Measurements from ENCODE around the gene WFIKKN2.

The WFIKKN2 gene

GRCh38 chr17:50837980-50838954 lies 2.9 kb downstream of the WFIKKN2 start:
- DNase-seq (ENCODE audit: low spot score) = peak; percentile 10
- in situ Hi-C loops (cut with MboI; ENCODE audit: low sequenced_read_pairs, unreplicated experiment) = loop anchor here (10.0 kb wide), 1 partner anchor 293 kb away; the partner anchor contains the start of gene SPATA20
- TF ChIP-seq CTCF (IDR thresholded peaks at IDR 0.05; ENCODE audit: borderline replicate concordance, control extremely low read depth, extremely low read depth, insufficient read depth, missing control alignments) = no peak

- no peak for TF ChIP-seq CTCF (IDR thresholded peaks at IDR 0.05; ENCODE audit: borderline replicate concordance, control extremely low read depth, extremely low read depth, insufficient read depth, missing control alignments)
- peak; percentile 16 for DNase-seq (ENCODE audit: low spot score)
- in situ Hi-C loops (cut with MboI; ENCODE audit: low sequenced_read_pairs, unreplicated experiment) = loop anchor here (5.0 to 10.0 kb wide), 2 partner anchors 52 to 295 kb away; partner anchors contain the start of gene SPATA20
Observed at GRCh38 chr17:50839591-50840310, 4.4 kb downstream of the WFIKKN2 start.

GRCh38 chr17:50840311-50840851 lies 5.0 kb downstream of the WFIKKN2 start:
- no peak for TF ChIP-seq CTCF (IDR thresholded peaks at IDR 0.05; ENCODE audit: borderline replicate concordance, control extremely low read depth, extremely low read depth, insufficient read depth, missing control alignments)
- in situ Hi-C loops (cut with MboI; ENCODE audit: low sequenced_read_pairs, unreplicated experiment) = loop anchor here (5.0 kb wide), 1 partner anchor 53 kb away; no protein-coding TSS in a partner anchor
- peak; percentile 27 for DNase-seq (ENCODE audit: low spot score)

GRCh38 chr17:50841277-50841948 lies 6.0 kb downstream of the WFIKKN2 start:
- TF ChIP-seq CTCF (IDR thresholded peaks at IDR 0.05; ENCODE audit: borderline replicate concordance, control extremely low read depth, extremely low read depth, insufficient read depth, missing control alignments) = no peak
- in situ Hi-C loops (cut with MboI; ENCODE audit: low sequenced_read_pairs, unreplicated experiment) = loop anchor here (5.0 kb wide), 1 partner anchor 54 kb away; no protein-coding TSS in a partner anchor
- peak; percentile 34 for DNase-seq (ENCODE audit: low spot score)

- in situ Hi-C loops (cut with MboI; ENCODE audit: low sequenced_read_pairs, unreplicated experiment) = loop anchor here (5.0 kb wide), 1 partner anchor 55 kb away; no protein-coding TSS in a partner anchor
- peak; percentile 78 for TF ChIP-seq CTCF (IDR thresholded peaks at IDR 0.05; ENCODE audit: borderline replicate concordance, control extremely low read depth, extremely low read depth, insufficient read depth, missing control alignments)
- peak; percentile 88 for DNase-seq (ENCODE audit: low spot score)
Observed at GRCh38 chr17:50841949-50842354, 6.6 kb downstream of the WFIKKN2 start.

Measured in GM13976 (cell line).